HepG2 (cell line): ENCODE measurements around the gene SELENOV. TPM values are rescaled to one million over a fixed set of nuclear protein-coding genes. Genes with fewer than 3 reads are reported as not detected.

Source experiments
- ATF6 ChIP-seq: sonication (generic); formaldehyde crosslinking; conservative IDR thresholded peaks from 2 replicates; pipeline ENCODE4 v1.4.0; 2020; ENCODE audit warnings: missing genetic modification reagents
- FOXJ3 ChIP-seq: sonication (generic); formaldehyde crosslinking; IDR thresholded peaks from 2 replicates; pipeline ENCODE4 v1.4.0; 2020; ENCODE audit warnings: missing genetic modification reagents, mild to moderate bottlenecking, borderline replicate concordance
- FOXO1 ChIP-seq: sonication (generic); formaldehyde crosslinking; IDR thresholded peaks from 2 replicates; pipeline ENCODE4 v1.4.0; 2020; ENCODE audit warnings: missing genetic modification reagents
- GFI1 ChIP-seq: sonication (generic); formaldehyde crosslinking; IDR thresholded peaks from 2 replicates; pipeline ENCODE4 v1.5.0; 2020; ENCODE audit warnings: missing genetic modification reagents, mild to moderate bottlenecking, borderline replicate concordance
- HDAC2 ChIP-seq: sonication (generic); formaldehyde crosslinking; IDR thresholded peaks from 2 replicates; pipeline ENCODE4 v1.4.0; 2020; ENCODE audit warnings: missing genetic modification reagents
- MTA1 ChIP-seq: sonication (generic); formaldehyde crosslinking; IDR thresholded peaks from 2 replicates; pipeline ENCODE4 v1.4.0; 2020; ENCODE audit warnings: missing genetic modification reagents, mild to moderate bottlenecking, borderline replicate concordance
- NR1H2 ChIP-seq: sonication (generic); formaldehyde crosslinking; IDR thresholded peaks from 2 replicates; pipeline ENCODE4 v1.8.1; 2022; ENCODE audit warnings: low read depth, missing genetic modification reagents, borderline replicate concordance
- PAX8 ChIP-seq: sonication (generic); formaldehyde crosslinking; IDR thresholded peaks from 2 replicates; pipeline ENCODE4 v1.8.0; 2022; ENCODE audit warnings: mild to moderate bottlenecking, missing genetic modification reagents, borderline replicate concordance
- PCBP1 ChIP-seq: fragments of 200-400 bp; formaldehyde crosslinking; IDR thresholded peaks from 2 replicates; pipeline ENCODE4 v1.6.1; 2017; ENCODE audit warnings: mild to moderate bottlenecking, low read depth, low read length, borderline replicate concordance
- THAP8 ChIP-seq: sonication (generic); formaldehyde crosslinking; IDR thresholded peaks from 2 replicates; pipeline ENCODE4 v1.5.1; 2020; ENCODE audit warnings: missing genetic modification reagents, mild to moderate bottlenecking, borderline replicate concordance
- YEATS4 ChIP-seq: sonication (generic); formaldehyde crosslinking; IDR thresholded peaks from 2 replicates; pipeline ENCODE4 v1.4.0; 2020; ENCODE audit warnings: missing genetic modification reagents, borderline replicate concordance
- ZNF354B ChIP-seq: sonication (generic); formaldehyde crosslinking; IDR thresholded peaks from 2 replicates; pipeline ENCODE4 v1.8.0; 2022; ENCODE audit warnings: mild to moderate bottlenecking, missing genetic modification reagents
- ZNF484 ChIP-seq: sonication (generic); formaldehyde crosslinking; IDR thresholded peaks from 2 replicates; pipeline ENCODE4 v1.5.1; 2020; ENCODE audit warnings: mild to moderate bottlenecking, low read depth, missing genetic modification reagents, borderline replicate concordance
- polyA plus RNA-seq, 8 experiments: library from polyadenylated mRNA; depleted of rRNA in 3 of 8; stranded (reverse) in 7 of 8; unstranded in 1 of 8; fragments of >200 nt; fragmentation: Illumina TruSeq in 4 of 8; extraction: Trizol in 4 of 8; gene quantifications; 2 replicates each; pipeline versions ENCODE4 v1.2.1 to v1.2.3, GENCODE V29; 2011 to 2016; ENCODE audit warnings: low read depth in 4 of 8, missing spikeins in 1 of 8, mixed read lengths in 1 of 8; ENCODE audit not compliant: insufficient read depth in 1 of 8
- total RNA-seq, 5 experiments: library from RNA; depleted of rRNA; stranded (reverse); fragments of >200 nt; fragmentation: Illumina TruSeq; extraction: Trizol; gene quantifications; 2 replicates each; pipeline ENCODE4 v1.2.3, GENCODE V29; 2016; ENCODE audit warnings: low read depth in 1 of 5
- TF ChIP-seq, protein P1 (sequence below): sonication (generic); formaldehyde crosslinking; IDR thresholded peaks from 2 replicates; pipeline ENCODE4 v1.4.0; 2020; ENCODE audit warnings: mild to moderate bottlenecking, missing genetic modification reagents
- TF ChIP-seq, protein P2 (sequence below): sonication (generic); formaldehyde crosslinking; IDR thresholded peaks from 2 replicates; pipeline ENCODE4 v1.4.0; 2020; ENCODE audit warnings: missing genetic modification reagents, borderline replicate concordance
- TF ChIP-seq, protein P3 (sequence below): sonication (generic); formaldehyde crosslinking; IDR thresholded peaks from 2 replicates; pipeline ENCODE4 v1.4.0; 2020; ENCODE audit warnings: missing genetic modification reagents, mild to moderate bottlenecking, borderline replicate concordance

SELENOV gene
- total and polyA plus RNA-seq, 2 of the 13 experiments (the other 11 are each of a cell fraction or from before 2014, with no cell fraction given): not detected

DNA sequence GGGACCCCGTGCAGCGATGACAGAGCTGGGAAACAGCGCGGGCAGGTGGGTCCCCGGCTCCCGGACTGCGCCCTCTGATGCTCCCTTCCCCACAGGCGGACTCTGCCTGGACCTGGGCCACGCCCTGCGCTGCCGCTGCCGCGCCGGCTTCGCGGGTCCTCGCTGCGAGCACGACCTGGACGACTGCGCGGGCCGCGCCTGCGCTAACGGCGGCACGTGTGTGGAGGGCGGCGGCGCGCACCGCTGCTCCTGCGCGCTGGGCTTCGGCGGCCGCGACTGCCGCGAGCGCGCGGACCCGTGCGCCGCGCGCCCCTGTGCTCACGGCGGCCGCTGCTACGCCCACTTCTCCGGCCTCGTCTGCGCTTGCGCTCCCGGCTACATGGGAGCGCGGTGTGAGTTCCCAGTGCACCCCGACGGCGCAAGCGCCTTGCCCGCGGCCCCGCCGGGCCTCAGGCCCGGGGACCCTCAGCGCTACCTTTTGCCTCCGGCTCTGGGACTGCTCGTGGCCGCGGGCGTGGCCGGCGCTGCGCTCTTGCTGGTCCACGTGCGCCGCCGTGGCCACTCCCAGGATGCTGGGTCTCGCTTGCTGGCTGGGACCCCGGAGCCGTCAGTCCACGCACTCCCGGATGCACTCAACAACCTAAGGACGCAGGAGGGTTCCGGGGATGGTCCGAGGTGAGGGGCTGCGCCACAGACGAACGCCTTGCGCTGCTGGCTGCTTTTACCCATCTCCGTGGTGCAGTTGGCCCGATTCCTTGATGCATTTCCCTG is 7.8 kb upstream of the SELENOV start (continued):
- TF ChIP-seq, protein P1, sequence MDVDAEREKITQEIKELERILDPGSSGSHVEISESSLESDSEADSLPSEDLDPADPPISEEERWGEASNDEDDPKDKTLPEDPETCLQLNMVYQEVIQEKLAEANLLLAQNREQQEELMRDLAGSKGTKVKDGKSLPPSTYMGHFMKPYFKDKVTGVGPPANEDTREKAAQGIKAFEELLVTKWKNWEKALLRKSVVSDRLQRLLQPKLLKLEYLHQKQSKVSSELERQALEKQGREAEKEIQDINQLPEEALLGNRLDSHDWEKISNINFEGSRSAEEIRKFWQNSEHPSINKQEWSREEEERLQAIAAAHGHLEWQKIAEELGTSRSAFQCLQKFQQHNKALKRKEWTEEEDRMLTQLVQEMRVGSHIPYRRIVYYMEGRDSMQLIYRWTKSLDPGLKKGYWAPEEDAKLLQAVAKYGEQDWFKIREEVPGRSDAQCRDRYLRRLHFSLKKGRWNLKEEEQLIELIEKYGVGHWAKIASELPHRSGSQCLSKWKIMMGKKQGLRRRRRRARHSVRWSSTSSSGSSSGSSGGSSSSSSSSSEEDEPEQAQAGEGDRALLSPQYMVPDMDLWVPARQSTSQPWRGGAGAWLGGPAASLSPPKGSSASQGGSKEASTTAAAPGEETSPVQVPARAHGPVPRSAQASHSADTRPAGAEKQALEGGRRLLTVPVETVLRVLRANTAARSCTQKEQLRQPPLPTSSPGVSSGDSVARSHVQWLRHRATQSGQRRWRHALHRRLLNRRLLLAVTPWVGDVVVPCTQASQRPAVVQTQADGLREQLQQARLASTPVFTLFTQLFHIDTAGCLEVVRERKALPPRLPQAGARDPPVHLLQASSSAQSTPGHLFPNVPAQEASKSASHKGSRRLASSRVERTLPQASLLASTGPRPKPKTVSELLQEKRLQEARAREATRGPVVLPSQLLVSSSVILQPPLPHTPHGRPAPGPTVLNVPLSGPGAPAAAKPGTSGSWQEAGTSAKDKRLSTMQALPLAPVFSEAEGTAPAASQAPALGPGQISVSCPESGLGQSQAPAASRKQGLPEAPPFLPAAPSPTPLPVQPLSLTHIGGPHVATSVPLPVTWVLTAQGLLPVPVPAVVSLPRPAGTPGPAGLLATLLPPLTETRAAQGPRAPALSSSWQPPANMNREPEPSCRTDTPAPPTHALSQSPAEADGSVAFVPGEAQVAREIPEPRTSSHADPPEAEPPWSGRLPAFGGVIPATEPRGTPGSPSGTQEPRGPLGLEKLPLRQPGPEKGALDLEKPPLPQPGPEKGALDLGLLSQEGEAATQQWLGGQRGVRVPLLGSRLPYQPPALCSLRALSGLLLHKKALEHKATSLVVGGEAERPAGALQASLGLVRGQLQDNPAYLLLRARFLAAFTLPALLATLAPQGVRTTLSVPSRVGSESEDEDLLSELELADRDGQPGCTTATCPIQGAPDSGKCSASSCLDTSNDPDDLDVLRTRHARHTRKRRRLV (CRISPR knock-in tag): no peak
- TF ChIP-seq THAP8 (CRISPR knock-in tag) (peak; percentile 74), GFI1 (CRISPR knock-in tag) (no peak; the same call in 1 of the 2 replicates), HDAC2 (CRISPR knock-in tag) (peak; percentile 44; the same call in 1 of the 2 replicates), MTA1 (CRISPR knock-in tag) (no peak), NR1H2 (0 out of 2 replicates have a peak, but pooled peaks have one; percentile 34), FOXO1 (CRISPR knock-in tag) (peak; percentile 25; the same call in 1 of the 2 replicates), YEATS4 (peak; percentile 78; the same call in 1 of the 2 replicates), PCBP1 (no peak), ATF6 (CRISPR knock-in tag) (no peak), PAX8 (CRISPR knock-in tag) (no peak; the same call in 1 of the 2 replicates), ZNF484 (CRISPR knock-in tag) (no peak), FOXJ3 (CRISPR knock-in tag) (no peak), ZNF354B (peak; percentile 41; the same call in 1 of the 2 replicates)
- TF ChIP-seq, protein P2, sequence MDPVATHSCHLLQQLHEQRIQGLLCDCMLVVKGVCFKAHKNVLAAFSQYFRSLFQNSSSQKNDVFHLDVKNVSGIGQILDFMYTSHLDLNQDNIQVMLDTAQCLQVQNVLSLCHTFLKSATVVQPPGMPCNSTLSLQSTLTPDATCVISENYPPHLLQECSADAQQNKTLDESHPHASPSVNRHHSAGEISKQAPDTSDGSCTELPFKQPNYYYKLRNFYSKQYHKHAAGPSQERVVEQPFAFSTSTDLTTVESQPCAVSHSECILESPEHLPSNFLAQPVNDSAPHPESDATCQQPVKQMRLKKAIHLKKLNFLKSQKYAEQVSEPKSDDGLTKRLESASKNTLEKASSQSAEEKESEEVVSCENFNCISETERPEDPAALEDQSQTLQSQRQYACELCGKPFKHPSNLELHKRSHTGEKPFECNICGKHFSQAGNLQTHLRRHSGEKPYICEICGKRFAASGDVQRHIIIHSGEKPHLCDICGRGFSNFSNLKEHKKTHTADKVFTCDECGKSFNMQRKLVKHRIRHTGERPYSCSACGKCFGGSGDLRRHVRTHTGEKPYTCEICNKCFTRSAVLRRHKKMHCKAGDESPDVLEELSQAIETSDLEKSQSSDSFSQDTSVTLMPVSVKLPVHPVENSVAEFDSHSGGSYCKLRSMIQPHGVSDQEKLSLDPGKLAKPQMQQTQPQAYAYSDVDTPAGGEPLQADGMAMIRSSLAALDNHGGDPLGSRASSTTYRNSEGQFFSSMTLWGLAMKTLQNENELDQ (CRISPR knock-in tag): no peak
- TF ChIP-seq, protein P3, sequence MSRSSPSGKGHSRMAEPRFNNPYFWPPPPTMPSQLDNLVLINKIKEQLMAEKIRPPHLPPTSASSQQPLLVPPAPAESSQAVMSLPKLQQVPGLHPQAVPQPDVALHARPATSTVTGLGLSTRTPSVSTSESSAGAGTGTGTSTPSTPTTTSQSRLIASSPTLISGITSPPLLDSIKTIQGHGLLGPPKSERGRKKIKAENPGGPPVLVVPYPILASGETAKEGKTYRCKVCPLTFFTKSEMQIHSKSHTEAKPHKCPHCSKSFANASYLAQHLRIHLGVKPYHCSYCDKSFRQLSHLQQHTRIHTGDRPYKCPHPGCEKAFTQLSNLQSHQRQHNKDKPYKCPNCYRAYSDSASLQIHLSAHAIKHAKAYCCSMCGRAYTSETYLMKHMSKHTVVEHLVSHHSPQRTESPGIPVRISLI: no peak; the same call in 1 of the 2 replicates
